Neural progenitor cell (in vitro differentiated cells): ENCODE data around the gene TANC1.

ENCODE experiments used
- CTCF ChIP-seq: fragments of 200-600 bp; sonication (generic); IDR thresholded peaks from 2 replicates; pipeline ENCODE4 v1.5.1; 2017; ENCODE audit warnings: antibody characterized with exemption, mild to moderate bottlenecking
- EZH2 ChIP-seq: fragments of 200-600 bp; sonication (generic); IDR thresholded peaks from 2 replicates; pipeline ENCODE4 v1.6.1; 2017; ENCODE audit warnings: antibody characterized with exemption, mild to moderate bottlenecking, moderate library complexity

GRCh38 chr2:159032580-159032979, 64.1 kb downstream of the TANC1 start:
- TF ChIP-seq CTCF, result no peak
- TF ChIP-seq EZH2, result no peak
